ENCODE results near the gene KMT2C.
"Not testable (repeated sequence)": the region's sequence is repeated elsewhere in the genome, so short reads cannot be mapped to it uniquely, and the experiment has no call there.

The KMT2C gene

GRCh38 chr7:152299542-152300143 is 136.2 kb downstream of the KMT2C start:
- DNase-seq, result not testable (repeated sequence)

GRCh38 chr7:152292897-152293296 is 142.9 kb downstream of the KMT2C start:
- no peak for DNase-seq

- DNase-seq, result not testable (repeated sequence)
These were observed 148.8 kb downstream of the KMT2C start for GRCh38 chr7:152286972-152287371.

- DNase-seq, result not testable (repeated sequence)
These were observed 149.6 kb downstream of the KMT2C start for GRCh38 chr7:152286219-152286618.

- DNase-seq, result not testable (repeated sequence)
These were observed 150.8 kb downstream of the KMT2C start for GRCh38 chr7:152284998-152285397.

- not testable (repeated sequence) for DNase-seq
These were observed 158.1 kb downstream of the KMT2C start for GRCh38 chr7:152277687-152278086.

GRCh38 chr7:152270427-152270826 is 165.4 kb downstream of the KMT2C start:
- DNase-seq, result not testable (repeated sequence)

- DNase-seq, result not testable (repeated sequence)
These were observed 168.9 kb downstream of the KMT2C start for GRCh38 chr7:152266859-152267258.

- not testable (repeated sequence) for DNase-seq
These were observed 170.9 kb downstream of the KMT2C start for GRCh38 chr7:152264915-152265314.

GRCh38 chr7:152262146-152262545 is 173.7 kb downstream of the KMT2C start:
- DNase-seq, result not testable (repeated sequence)

- DNase-seq, result not testable (repeated sequence)
These were observed 176.2 kb downstream of the KMT2C start for GRCh38 chr7:152259645-152260044.

- DNase-seq, result not testable (repeated sequence)
These were observed 188.0 kb downstream of the KMT2C start for GRCh38 chr7:152247851-152248250.

GRCh38 chr7:152245417-152245816 is 190.4 kb downstream of the KMT2C start:
- not testable (repeated sequence) for DNase-seq

- DNase-seq, result not testable (repeated sequence)
These were observed 192.3 kb downstream of the KMT2C start for GRCh38 chr7:152243464-152243863.

GRCh38 chr7:152241301-152241700 is 194.5 kb downstream of the KMT2C start:
- DNase-seq, result not testable (repeated sequence)

- DNase-seq, result not testable (repeated sequence)
These were observed 199.5 kb downstream of the KMT2C start for GRCh38 chr7:152236306-152236705.

GRCh38 chr7:152234421-152234820 is 201.4 kb downstream of the KMT2C start:
- not testable (repeated sequence) for DNase-seq

- DNase-seq, result no peak
These were observed 204.7 kb downstream of the KMT2C start for GRCh38 chr7:152231089-152231488.

GRCh38 chr7:152219556-152219955 is 216.2 kb downstream of the KMT2C start:
- DNase-seq, result not testable (repeated sequence)

- not testable (repeated sequence) for DNase-seq
These were observed 227.0 kb downstream of the KMT2C start for GRCh38 chr7:152208766-152209165.

GRCh38 chr7:152204417-152204816 is 231.4 kb downstream of the KMT2C start:
- DNase-seq, result not testable (repeated sequence)

GRCh38 chr7:152203095-152203494 is 232.7 kb downstream of the KMT2C start:
- DNase-seq, result no peak

GRCh38 chr7:152202056-152202455 is 233.7 kb downstream of the KMT2C start:
- DNase-seq, result no peak

GRCh38 chr7:152200395-152200794 is 235.4 kb downstream of the KMT2C start:
- DNase-seq, result no peak

GRCh38 chr7:152196391-152196790 is 239.4 kb downstream of the KMT2C start:
- DNase-seq, result no peak
